IMR-90 (cell line): ENCODE measurements around the gene CHST6. TPM values are rescaled to one million over a fixed set of nuclear protein-coding genes. Genes with fewer than 3 reads are reported as not detected.

ENCODE experiments used
- ATAC-seq: fragments of 200-7000 bp; cut with Tn5 transposase; 2 replicates; pipeline ENCODE4 v1.9.1; 2020; ENCODE audit warnings: low read depth, mild to moderate bottlenecking, moderate library complexity
- BruUV-seq: library from RNA; stranded (reverse); fragments of 400-500 nt; replicated peaks from 2 replicates; lab custom pipeline; 2021; lab: Mats Ljungman, UMichigan
- CTCF ChIA-PET: fragments of 300-600 bp; formaldehyde crosslinking; extraction: SDS; loops from one replicate; lab custom pipeline; 2021; ENCODE audit warnings: antibody characterized with exemption; lab: Yijun Ruan, JAX
- POLR2A ChIA-PET: fragments of 300-600 bp; sonication (Branson Sonifier 250); formaldehyde crosslinking; loops from one replicate; lab custom pipeline; 2022; ENCODE audit warnings: antibody characterized with exemption; ENCODE audit not compliant: unreplicated experiment; lab: Charles Lee
- DNase-seq: peaks from one replicate; pipeline ENCODE4 v3.0.0; 2013
- H2AFZ ChIP-seq: replicated peaks from 2 replicates; pipeline ENCODE3; 2013; ENCODE audit warnings: low read length, mild to moderate bottlenecking; ENCODE audit not compliant: poor library complexity
- H2AK5ac ChIP-seq: 2 replicates; pipeline ENCODE4 v1.6.1; 2013; ENCODE audit warnings: low read depth, low read length, inconsistent platforms
- H2AK9ac ChIP-seq: replicated peaks from 2 replicates; pipeline ENCODE3; 2013; ENCODE audit warnings: mild to moderate bottlenecking, low read depth, low read length, moderate library complexity; ENCODE audit not compliant: poor library complexity
- H2BK120ac ChIP-seq: 2 replicates; pipeline ENCODE4 v1.6.1; 2013; ENCODE audit warnings: low read depth, low read length, inconsistent platforms
- H2BK15ac ChIP-seq: 3 replicates; pipeline ENCODE4 v1.6.1; 2013; ENCODE audit warnings: low read depth, low read length, inconsistent platforms
- H2BK20ac ChIP-seq: 2 replicates; pipeline ENCODE4 v1.6.1; 2013; ENCODE audit warnings: low read depth, mild to moderate bottlenecking, inconsistent platforms, low read length, moderate library complexity
- H2BK5ac ChIP-seq: 2 replicates; pipeline ENCODE4 v1.6.1; 2013; ENCODE audit warnings: mild to moderate bottlenecking, low read depth, low read length, inconsistent platforms; ENCODE audit not compliant: poor library complexity, severe bottlenecking
- H3K14ac ChIP-seq: replicated peaks from 2 replicates; pipeline ENCODE4 v1.6.1; 2013; ENCODE audit warnings: low read depth, low read length, inconsistent platforms
- H3K18ac ChIP-seq: 2 replicates; pipeline ENCODE4 v1.6.1; 2013; ENCODE audit warnings: low read depth, low read length, control low read depth
- H3K23ac ChIP-seq: 2 replicates; pipeline ENCODE4 v1.6.1; 2013; ENCODE audit warnings: low read depth, low read length, inconsistent platforms
- H3K27ac ChIP-seq: 2 replicates; pipeline ENCODE4 v1.5.1; 2013; ENCODE audit warnings: mild to moderate bottlenecking, control low read depth, low read length; ENCODE audit not compliant: insufficient read depth
- H3K27me3 ChIP-seq: 2 replicates; pipeline ENCODE4 v1.6.1; 2013; ENCODE audit warnings: low read length; ENCODE audit not compliant: control insufficient read depth, insufficient read depth
- H3K36me3 ChIP-seq: 2 replicates; pipeline ENCODE4 v1.6.1; 2013; ENCODE audit warnings: low read length, mixed read lengths; ENCODE audit not compliant: control insufficient read depth, insufficient read depth
- H3K4ac ChIP-seq: 2 replicates; pipeline ENCODE4 v1.6.1; 2013; ENCODE audit warnings: low read depth, low read length, inconsistent platforms
- H3K4me1 ChIP-seq: 2 replicates; pipeline ENCODE4 v1.6.1; 2013; ENCODE audit warnings: low read length, mixed read lengths; ENCODE audit not compliant: control insufficient read depth, insufficient read depth
- H3K4me2 ChIP-seq: 2 replicates; pipeline ENCODE4 v1.6.1; 2013; ENCODE audit warnings: low read depth, mild to moderate bottlenecking, control low read depth, low read length, moderate library complexity
- H3K4me3 ChIP-seq: 2 replicates; pipeline ENCODE4 v1.5.1; 2013; ENCODE audit warnings: low read depth, mild to moderate bottlenecking, control low read depth, low read length, moderate library complexity; ENCODE audit not compliant: insufficient read depth
- H3K56ac ChIP-seq: 2 replicates; pipeline ENCODE4 v1.6.1; 2013; ENCODE audit warnings: low read length, inconsistent platforms; ENCODE audit not compliant: insufficient read depth; ENCODE audit errors: extremely low read depth
- H3K79me1 ChIP-seq, 2 experiments: 2 replicates each; pipeline ENCODE4 v1.6.1; 2013; ENCODE audit warnings: low read length in 2 of 2, inconsistent platforms in 1 of 2, low read depth in 1 of 2
- H3K9ac ChIP-seq: 2 replicates; pipeline ENCODE4 v1.6.1; 2013; ENCODE audit warnings: low read depth, low read length, control low read depth
- H3K9me1 ChIP-seq: 2 replicates; pipeline ENCODE4 v1.6.1; 2013; ENCODE audit warnings: low read length, inconsistent platforms; ENCODE audit not compliant: insufficient read depth
- H3K9me3 ChIP-seq: 2 replicates; pipeline ENCODE4 v1.6.1; 2013; ENCODE audit warnings: low read length; ENCODE audit not compliant: control insufficient read depth, insufficient read depth
- H4K20me1 ChIP-seq: 2 replicates; pipeline ENCODE4 v1.6.1; 2013; ENCODE audit warnings: low read length, inconsistent platforms; ENCODE audit not compliant: insufficient read depth
- H4K5ac ChIP-seq: 2 replicates; pipeline ENCODE4 v1.6.1; 2013; ENCODE audit warnings: mild to moderate bottlenecking, low read depth, low read length, control low read depth
- H4K8ac ChIP-seq, 2 experiments: 2 replicates each; pipeline ENCODE4 v1.6.1; 2013; ENCODE audit warnings: low read depth in 2 of 2, low read length in 2 of 2, control low read depth in 1 of 2, inconsistent platforms in 1 of 2
- H4K91ac ChIP-seq: 2 replicates; pipeline ENCODE4 v1.6.1; 2013; ENCODE audit warnings: low read depth, low read length, inconsistent platforms; ENCODE audit not compliant: insufficient read depth
- FOS ChIP-seq: fragments of 150-350 bp; IDR thresholded peaks from 2 replicates; pipeline ENCODE4 v1.6.1; 2016; ENCODE audit warnings: low read depth, low read length
- MAZ ChIP-seq: IDR thresholded peaks from 2 replicates; pipeline ENCODE4 v1.6.1; 2012; ENCODE audit warnings: low read depth, mild to moderate bottlenecking, low read length, improper control_type of control experiment, moderate library complexity, borderline replicate concordance
- WGBS, 2 experiments: methylation state at CpG; one replicate each; pipeline versions ENCODE4 v1.1.5 to v1.1.7; 2013; ENCODE audit warnings: missing lambda C conversion rate in 2 of 2; ENCODE audit not compliant: insufficient read length in 1 of 2; ENCODE audit errors: extremely low coverage in 2 of 2; 5-methylcytosine and 5-hydroxymethylcytosine counted together
- dilution Hi-C: fragments of 300-500 bp; cut with HindIII; formaldehyde crosslinking; loops from one replicate; pipeline ENCODE4 v1.14.3; 2018; ENCODE audit warnings: low sequenced_read_pairs; ENCODE audit not compliant: unreplicated experiment
- in situ Hi-C: fragments of 300-500 bp; cut with MboI; formaldehyde crosslinking; loops from 3 replicates; pipeline ENCODE4 v1.14.3; 2019; ENCODE audit warnings: low sequenced_read_pairs, inconsistent platforms, mixed read lengths
- intact Hi-C: fragments of 100-400 bp; cut with micrococcal nuclease; formaldehyde crosslinking; loops from 2 replicates; pipeline ENCODE4 v1.10.0; 2022
- polyA plus RNA-seq, 3 experiments: library from polyadenylated mRNA; depleted of rRNA; stranded (reverse); fragments of >200 nt; gene quantifications; 2 replicates each; pipeline ENCODE4 v1.2.3, GENCODE V29; 2012; ENCODE audit warnings: low replicate concordance in 1 of 3
- total RNA-seq: library from RNA; depleted of rRNA; stranded (reverse); fragments of >200 nt; gene quantifications from 2 replicates; pipeline ENCODE4 v1.2.3, GENCODE V29; 2012

Gene CHST6
- total and polyA plus RNA-seq, 2 of the 4 experiments (the other 2 are of a cell fraction) = under 0.01 to 0.12 TPM

- H3K79me1 ChIP-seq = peaks cover 36 to 86% of the 10 kb centered on the region in 2 experiments
- H3K36me3 ChIP-seq = no peaks in the 10 kb centered on the region
- H3K27ac ChIP-seq = no peak overlapping the region
- no peak overlapping the region for H3K14ac ChIP-seq
- H3K9me3 ChIP-seq = no peaks in the 10 kb centered on the region
- H3K27me3 ChIP-seq = no peaks in the 10 kb centered on the region
- no peak overlapping the region for H2AK5ac ChIP-seq
- peaks cover 47% of the 10 kb centered on the region for H4K20me1 ChIP-seq
- H2BK5ac ChIP-seq = no peak overlapping the region
- TF ChIP-seq MAZ (no peak), FOS (no peak)
- no peaks in the 10 kb centered on the region; the same call in 1 of the 2 replicates for H3K4me1 ChIP-seq
- 83% methylated on average over 1 of the region's 5 CpGs; no CpG with 5 or more reads in 1 of the 2 experiments for WGBS, 2 experiments
- H2BK20ac ChIP-seq = no peak overlapping the region
- H2AK9ac ChIP-seq = no peak overlapping the region
- no peak overlapping the region for H3K4me2 ChIP-seq
- no peak overlapping the region for H3K4me3 ChIP-seq
- dilution Hi-C loops = no loop called here
- no peak overlapping the region for H3K4ac ChIP-seq
- no peak overlapping the region for H2AFZ ChIP-seq
- H3K23ac ChIP-seq = no peak overlapping the region
- intact Hi-C loops = no loop called here
- ATAC-seq = no peak
- in situ Hi-C loops = no loop called here
- H3K18ac ChIP-seq = no peak overlapping the region
- H3K56ac ChIP-seq = no peak overlapping the region
- H4K8ac ChIP-seq = no peak overlapping the region
- ChIA-PET POLR2A (no interaction called here), CTCF (interaction anchor here (1.1 kb wide), 1 partner anchor 80 kb away, joined by 8 read pairs; no protein-coding TSS in a partner anchor)
- BruUV-seq = no TSS peak
- H2BK120ac ChIP-seq = no peak overlapping the region
- no peak for DNase-seq
- H3K9ac ChIP-seq = no peak overlapping the region
- H3K9me1 ChIP-seq = peaks cover 21% of the 10 kb centered on the region
- no peak overlapping the region for H4K5ac ChIP-seq
- H4K91ac ChIP-seq = no peak overlapping the region
- H2BK15ac ChIP-seq = no peak overlapping the region
Measured at GRCh38 chr16:75457485-75458021, 37.7 kb downstream of the CHST6 start.
